NCI-H2171 treated with DMSO at 0.1 percent for 48 hours (cell line): ENCODE data around the gene COL1A2.
A peak's percentile ranks its signal among the peaks of the same experiment; 100 is the strongest.

Source experiments
- DNase-seq: peaks from one replicate; lab custom pipeline; 2025; lab: John Stamatoyannopoulos, UW

The COL1A2 gene

GRCh38 chr7:94410413-94411187, 15.9 kb downstream of the COL1A2 start:
- no peak for DNase-seq

- DNase-seq: no peak
Measured at GRCh38 chr7:94411188-94411466, 16.4 kb downstream of the COL1A2 start.

GRCh38 chr7:94412762-94413322, 18.1 kb downstream of the COL1A2 start:
- no peak for DNase-seq

GRCh38 chr7:94414481-94414880, 19.8 kb downstream of the COL1A2 start:
- DNase-seq: peak; percentile 69

- DNase-seq: no peak
Measured at GRCh38 chr7:94414980-94415379, 20.3 kb downstream of the COL1A2 start.

GRCh38 chr7:94417306-94417705, 22.6 kb downstream of the COL1A2 start:
- peak; percentile 39 for DNase-seq

- peak; percentile 87 for DNase-seq
Measured at GRCh38 chr7:94417901-94418300, 23.2 kb downstream of the COL1A2 start.

- DNase-seq: no peak
Measured at GRCh38 chr7:94418851-94419250, 24.2 kb downstream of the COL1A2 start.

- no peak for DNase-seq
Measured at GRCh38 chr7:94420328-94420727, 25.6 kb downstream of the COL1A2 start.

- DNase-seq: no peak
Measured at GRCh38 chr7:94421681-94422080, 27.0 kb downstream of the COL1A2 start.

GRCh38 chr7:94422136-94422535, 27.4 kb downstream of the COL1A2 start:
- no peak for DNase-seq

- no peak for DNase-seq
Measured at GRCh38 chr7:94422827-94423460, 28.2 kb downstream of the COL1A2 start.

- DNase-seq: no peak
Measured at GRCh38 chr7:94423863-94424735, 29.4 kb downstream of the COL1A2 start.

- no peak for DNase-seq
Measured at GRCh38 chr7:94425546-94425945, 30.9 kb downstream of the COL1A2 start.

- no peak for DNase-seq
Measured at GRCh38 chr7:94426980-94427875, 32.5 kb downstream of the COL1A2 start.

GRCh38 chr7:94429153-94429552, 34.5 kb downstream of the COL1A2 start:
- no peak for DNase-seq

- no peak for DNase-seq
Measured at GRCh38 chr7:94431176-94431575, 36.5 kb downstream of the COL1A2 start.

GRCh38 chr7:94431619-94432280, 37.1 kb downstream of the COL1A2 start:
- DNase-seq: no peak

GRCh38 chr7:94432281-94432670, 37.6 kb downstream of the COL1A2 start:
- DNase-seq: no peak

GRCh38 chr7:94432817-94433216, 38.1 kb downstream of the COL1A2 start:
- no peak for DNase-seq

- DNase-seq: no peak
Measured at GRCh38 chr7:94433224-94433623, 38.5 kb downstream of the COL1A2 start.
